Stimulated activated CD8-positive, alpha-beta memory T cell treated with anti-CD3 and anti-CD28 coated beads, Interleukin-4, amount 100 ng/mL, for 1 hour (primary cell): Measurements from ENCODE around the gene KCTD16.

ENCODE experiments used
- DNase-seq, 2 donors: peaks; one replicate each; pipeline ENCODE4 v3.0.0-alpha.2; 2020; ENCODE audit warnings: low read depth in 2 of 2, low spot score in 1 of 2

Gene KCTD16

GRCh38 chr5:144170276-144171024, at the start of gene KCTD16, which contains the start of gene YIPF5:
TSS of gene KCTD16 (plus strand) at chr5:144170873.
TSS of gene YIPF5 (minus strand) at chr5:144170659. CDS start at chr5:144169955, 704 bp downstream.
- DNase-seq = peak; percentile 88 to 95

DNA sequence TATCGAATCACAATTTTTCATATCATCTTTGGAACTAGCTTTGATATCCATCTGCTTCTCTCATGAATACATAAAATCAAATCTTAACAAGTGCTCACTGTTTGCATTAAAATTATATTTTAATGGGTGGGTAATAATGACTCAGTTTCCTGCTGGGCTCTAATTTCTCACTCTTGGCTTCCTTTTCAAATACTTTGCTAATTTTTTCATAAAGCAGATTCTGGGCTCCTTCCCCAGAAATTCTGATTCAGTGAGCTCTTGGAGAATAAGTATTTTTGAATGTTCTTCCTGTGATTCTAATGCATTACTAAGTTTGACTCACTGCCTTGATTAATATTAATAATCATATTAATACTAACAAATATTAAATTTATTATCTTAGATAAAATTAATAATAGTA, 49.1 kb upstream of the KCTD16 start:
- DNase-seq = no peak

DNA sequence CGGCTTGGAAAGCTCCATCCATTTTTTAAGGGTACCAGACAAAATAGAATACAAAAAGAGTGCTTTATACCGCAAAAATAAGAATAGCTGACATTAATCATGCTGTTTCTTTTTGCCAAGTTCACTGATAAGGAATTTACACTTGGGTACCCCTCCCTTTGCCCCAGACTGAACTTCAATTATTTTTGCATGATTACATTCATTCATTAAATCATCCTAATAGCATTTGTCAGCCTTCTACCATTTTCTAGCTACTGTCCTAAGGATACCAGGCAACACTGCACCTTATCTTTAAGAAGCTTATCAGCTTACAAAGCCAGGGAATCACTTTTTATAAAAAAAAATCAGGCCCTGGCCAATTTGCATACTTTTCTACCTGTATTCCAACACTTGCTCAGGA, 48.6 kb upstream of the KCTD16 start:
- no peak for DNase-seq

- DNase-seq = no peak
Observed at GRCh38 chr5:144122641-144123040, 48.0 kb upstream of the KCTD16 start.

DNA sequence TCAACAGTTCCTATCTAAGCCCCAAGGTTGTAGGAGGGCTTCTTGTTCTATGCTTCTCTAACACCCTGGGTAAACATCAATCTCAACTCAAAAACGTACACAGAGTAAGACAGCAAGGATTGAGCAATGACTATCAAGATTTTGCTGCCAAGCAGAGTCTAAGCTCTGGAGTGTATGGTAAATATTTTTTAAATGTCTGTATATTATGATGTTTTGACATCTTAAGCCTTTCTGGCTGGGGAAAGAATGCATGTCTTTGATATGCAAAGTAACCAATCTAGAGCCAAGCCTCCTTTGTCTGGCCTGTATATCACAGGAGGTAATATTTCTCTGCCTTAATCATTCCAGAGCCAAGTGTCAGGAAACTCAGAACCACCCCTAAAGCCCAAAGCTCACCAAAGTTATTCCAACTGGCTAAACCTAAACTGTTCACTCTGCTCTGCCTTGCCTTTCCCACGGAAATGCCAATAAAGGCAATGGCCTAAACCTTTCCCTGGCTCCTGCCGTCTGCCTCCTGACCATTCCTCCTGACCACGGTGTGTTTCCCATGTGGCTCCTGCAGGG, 45.4 kb upstream of the KCTD16 start:
- no peak for DNase-seq

DNA sequence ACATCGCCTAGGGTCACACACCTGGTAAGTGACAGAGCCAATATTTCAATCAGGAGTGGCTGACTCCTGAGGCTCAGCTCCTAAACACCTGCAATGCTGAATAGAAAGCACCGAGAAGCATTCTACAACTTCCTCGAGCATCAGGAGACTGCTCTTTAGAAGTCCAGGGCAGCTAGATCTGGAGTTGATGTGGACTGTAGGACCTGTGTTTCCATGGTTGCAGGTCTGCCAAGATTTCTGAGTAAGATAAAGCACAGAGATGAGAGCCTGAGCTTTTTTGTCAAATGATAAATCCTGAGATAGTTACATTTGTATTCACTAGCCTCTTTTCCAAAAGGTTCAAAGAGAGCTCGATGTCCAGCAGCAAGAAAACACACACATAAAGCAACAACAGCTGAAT, 44.0 kb upstream of the KCTD16 start:
- no peak for DNase-seq

DNA sequence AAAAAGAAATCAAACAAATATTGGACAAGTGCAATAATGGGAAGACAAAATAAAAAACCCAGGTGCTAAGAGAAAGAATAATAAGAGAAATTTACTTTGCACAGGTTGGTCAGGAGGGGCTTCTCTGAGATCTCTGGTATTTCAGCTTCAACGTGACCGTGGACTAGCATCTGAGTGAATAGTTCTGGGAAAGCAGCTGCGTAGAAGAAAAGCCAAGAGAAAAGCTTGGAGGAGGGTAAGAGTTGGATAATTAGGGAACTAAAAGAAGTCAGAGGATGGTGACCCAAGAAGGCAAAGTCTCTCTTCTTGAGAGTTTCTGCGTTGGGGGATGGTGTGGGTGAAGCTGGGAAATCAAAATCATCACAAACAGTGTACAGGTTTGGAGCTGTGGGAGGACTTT, 41.8 kb upstream of the KCTD16 start:
- no peak for DNase-seq

- no peak for DNase-seq
Observed at GRCh38 chr5:144130306-144130705, 40.4 kb upstream of the KCTD16 start.

GRCh38 chr5:144131261-144131660, 39.4 kb upstream of the KCTD16 start:
- no peak for DNase-seq

- no peak for DNase-seq
Observed at GRCh38 chr5:144133050-144133633, 37.5 kb upstream of the KCTD16 start.

GRCh38 chr5:144134194-144134826, 36.4 kb upstream of the KCTD16 start:
- DNase-seq = no peak

GRCh38 chr5:144135113-144135762, 35.4 kb upstream of the KCTD16 start:
- no peak for DNase-seq

GRCh38 chr5:144139586-144139985, 31.1 kb upstream of the KCTD16 start:
- DNase-seq = no peak

DNA sequence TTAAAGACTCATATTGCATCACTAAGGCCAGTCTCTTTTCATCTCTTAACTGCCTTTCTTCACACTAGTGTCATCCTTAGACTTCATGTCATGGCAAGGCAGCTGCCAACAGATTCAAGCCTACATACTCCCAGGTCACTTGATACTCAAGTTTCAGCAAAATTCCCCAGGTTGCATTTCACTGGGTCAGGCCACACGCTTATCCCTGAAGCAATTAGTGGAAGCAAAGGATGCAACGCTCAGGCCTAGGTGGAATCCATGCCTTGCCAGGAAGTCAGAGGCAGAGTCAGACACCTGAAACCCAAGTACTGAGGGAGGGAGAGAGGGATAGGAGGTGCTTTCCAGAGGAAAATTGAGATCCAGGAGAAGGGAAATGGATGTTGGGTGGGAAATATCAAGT, 29.1 kb upstream of the KCTD16 start:
- DNase-seq = no peak

DNA sequence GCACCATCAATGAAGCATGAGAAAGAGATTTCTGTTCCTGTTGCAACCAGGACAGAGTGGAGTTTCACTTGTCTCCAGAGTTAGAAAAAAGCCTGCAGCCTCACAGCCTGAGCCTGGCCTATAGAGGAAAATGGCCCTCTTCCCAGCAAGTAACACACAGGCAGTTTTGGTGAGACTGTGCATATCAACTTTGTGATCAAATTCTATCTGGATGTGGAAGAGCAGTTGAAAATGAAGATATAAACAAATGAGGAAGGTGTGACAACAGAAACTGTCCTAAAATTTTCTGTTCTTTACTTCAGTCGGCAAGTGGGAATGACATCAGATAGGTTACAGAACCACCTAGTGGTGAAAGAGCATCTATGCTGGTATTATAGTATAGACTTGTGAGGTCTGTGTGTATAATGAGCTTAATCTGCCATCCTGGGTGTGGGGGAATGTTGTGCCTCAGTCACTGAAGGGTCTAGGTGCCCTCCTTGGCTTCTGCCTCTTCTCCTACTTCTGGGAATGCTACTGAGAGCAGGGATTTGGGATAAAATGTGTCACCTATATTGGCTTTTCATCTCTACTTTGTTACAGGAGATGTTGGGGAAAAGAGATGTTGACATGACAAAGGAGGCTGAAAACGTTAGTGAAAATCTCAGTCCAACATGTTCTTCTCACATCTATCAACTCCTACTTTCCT, 28.4 kb upstream of the KCTD16 start:
- no peak for DNase-seq

GRCh38 chr5:144142824-144143162, 27.9 kb upstream of the KCTD16 start:
- DNase-seq = no peak

- no peak for DNase-seq
Observed at GRCh38 chr5:144143625-144144024, 27.0 kb upstream of the KCTD16 start.

- no peak for DNase-seq
Observed at GRCh38 chr5:144144956-144145751, 25.5 kb upstream of the KCTD16 start.

DNA sequence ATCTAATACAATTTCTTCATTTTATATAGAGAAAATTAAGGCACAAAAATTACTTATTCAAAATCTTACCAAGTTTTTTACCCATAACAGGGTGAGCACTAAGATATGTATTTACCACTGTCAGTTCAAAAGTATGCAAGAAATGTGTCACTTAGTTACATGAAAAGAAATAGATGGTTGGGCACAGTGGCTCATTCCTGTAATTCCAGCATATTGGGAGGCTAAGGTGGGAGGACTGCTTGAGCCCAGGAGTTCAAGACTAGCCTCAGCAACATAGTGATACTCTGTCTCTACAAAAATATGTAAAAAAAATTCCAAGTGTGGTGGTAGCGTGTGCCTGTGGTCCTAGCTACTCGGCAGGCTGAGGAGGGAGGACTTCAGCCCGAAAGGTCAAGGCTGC, 19.6 kb upstream of the KCTD16 start:
- DNase-seq = no peak

DNA sequence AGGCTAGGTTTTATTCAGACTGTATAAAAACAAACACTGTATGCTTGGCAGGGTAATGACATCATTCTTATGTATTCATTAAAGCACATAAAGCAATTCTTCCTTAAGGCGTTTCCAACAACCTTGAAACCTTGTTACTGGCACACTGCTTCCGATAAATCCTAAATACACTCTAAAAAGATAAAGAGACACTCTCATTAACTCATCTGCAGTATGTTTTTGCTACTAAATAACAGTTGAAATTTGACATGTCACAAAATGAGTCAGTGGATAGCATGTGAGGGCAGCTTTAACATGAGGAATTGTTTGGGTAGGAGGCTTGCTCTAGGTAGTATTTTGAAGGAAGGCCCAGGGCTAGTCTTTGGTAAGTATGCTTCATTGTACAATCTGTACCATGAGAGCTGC, 13.9 kb upstream of the KCTD16 start:
- no peak for DNase-seq
